Spleen (tissue), 11 donors: ENCODE results near the gene CLEC18B. TPM values are rescaled to one million over a fixed set of nuclear protein-coding genes. Genes with fewer than 3 reads are reported as not detected.
"Not testable (repeated sequence)": the region's sequence is repeated elsewhere in the genome, so short reads cannot be mapped to it uniquely, and the experiment has no call there.

Source experiments
- DNase-seq: peaks from one replicate; pipeline ENCODE4 v3.0.0-alpha.2; 2020
- H3K27ac ChIP-seq, 8 donors: fragments of 200-600 bp; sonication (generic) in 7 of 8; 1 replicate in 4 of 8; 2 replicates in 4 of 8; pipeline versions ENCODE4 v1.5.0 to v1.8.0; 2016 to 2021; ENCODE audit warnings: inconsistent platforms in 4 of 8, mild to moderate bottlenecking in 4 of 8, moderate library complexity in 1 of 8
- H3K27me3 ChIP-seq, 7 donors: fragments of 200-600 bp; sonication (generic) in 6 of 7; replicated peaks in 1 of 7; 1 replicate in 4 of 7; 2 replicates in 3 of 7; pipeline versions ENCODE4 v1.5.0 to v1.8.0; 2016 to 2021; ENCODE audit warnings: inconsistent platforms in 3 of 7, mild to moderate bottlenecking in 1 of 7
- H3K36me3 ChIP-seq, 6 donors: fragments of 200-600 bp; sonication (generic) in 5 of 6; 1 replicate in 4 of 6; 2 replicates in 2 of 6; pipeline versions ENCODE4 v1.5.0 to v1.8.0; 2016 to 2021; ENCODE audit warnings: inconsistent platforms in 2 of 6
- H3K4me1 ChIP-seq, 6 donors: fragments of 200-600 bp; sonication (generic) in 5 of 6; 1 replicate in 3 of 6; 2 replicates in 3 of 6; pipeline versions ENCODE4 v1.5.0 to v1.8.0; 2016 to 2021; ENCODE audit warnings: inconsistent platforms in 3 of 6
- H3K4me3 ChIP-seq, 8 donors: fragments of 200-600 bp; sonication (generic) in 7 of 8; 1 replicate in 4 of 8; 2 replicates in 4 of 8; pipeline versions ENCODE4 v1.5.0 to v1.8.0; 2016 to 2021; ENCODE audit warnings: inconsistent platforms in 4 of 8, mild to moderate bottlenecking in 4 of 8, moderate library complexity in 2 of 8
- H3K9me3 ChIP-seq, 8 donors: fragments of 200-600 bp; sonication (generic) in 7 of 8; 1 replicate in 4 of 8; 2 replicates in 4 of 8; pipeline versions ENCODE4 v1.5.0 to v1.8.0; 2016 to 2021; ENCODE audit warnings: inconsistent platforms in 4 of 8
- POLR2A ChIP-seq, 3 donors: fragments of 450-650 bp; IDR thresholded peaks; one replicate each; pipeline ENCODE4 v1.5.1; 2017; ENCODE audit warnings: antibody characterized with exemption in 3 of 3, mild to moderate bottlenecking in 1 of 3
- POLR2AphosphoS5 ChIP-seq, 3 donors: sonication (generic); formaldehyde crosslinking; IDR thresholded peaks; one replicate each; pipeline ENCODE4 v1.5.1; 2017; ENCODE audit warnings: antibody characterized with exemption in 3 of 3
- WGBS, 5 donors: extraction: QIAGEN DNeasy Blood & Tissue Kit in 3 of 5; methylation state at CpG; one replicate each; pipeline versions ENCODE4 v1.1.5 to v1.1.7; 2013 to 2018; 5-methylcytosine and 5-hydroxymethylcytosine counted together
- intact Hi-C: fragments of 100-400 bp; cut with DNase I; formaldehyde crosslinking; loops from one replicate; pipeline ENCODE4 v1.15.0; 2023; ENCODE audit warnings: low total_unique reads
- polyA plus RNA-seq, 3 donors: library from polyadenylated mRNA; stranded (reverse); fragments of 200-250 nt; gene quantifications; one replicate each; pipeline ENCODE4 v1.2.1, GENCODE V29; 2013
- total RNA-seq, 7 donors: library from RNA; depleted of rRNA in 3 of 7; stranded (reverse); fragments of >200 nt in 3 of 7; fragmentation: NEBNext Ultra II Directional in 4 of 7; extraction: Animal tissue kit (Norgen Biotek cat#: 25700) in 4 of 7; gene quantifications; one replicate each; pipeline versions ENCODE4 v1.1.0 to v1.2.1, GENCODE V29; 2016 to 2021
- TF ChIP-seq, protein P1 (sequence below), 11 experiments: fragments of 200-600 bp in 7 of 11; fragments of 450-650 bp in 4 of 11; sonication (generic) in 4 of 11; IDR thresholded peaks in 8 of 11; conservative IDR thresholded peaks in 3 of 11; 1 replicate in 7 of 11; 2 replicates in 4 of 11; pipeline versions ENCODE4 v1.4.0 to v1.8.0; 2016 to 2021; ENCODE audit warnings: antibody characterized with exemption in 11 of 11, inconsistent platforms in 4 of 11, mild to moderate bottlenecking in 1 of 11
- donor health status: healthy with polysubstance abuse.
- donor health status: DM: no; HTN: no; CAD: no; lungs with moderate emphysema.
- donor health status: DM: no; HTN: no; CAD: no.
- donor health status: Bipolar disorder and iron deficiency.
- donor health status: healthy.
- donor health status: DM: no; HTN: no; CAD: no.
- donor health status: DM: yes; HTN: yes; CAD: no.

Gene CLEC18B
- total and polyA plus RNA-seq, 10 donors: 0.83 to 2.1 (median 1.1) TPM; not detected in 3

DNA sequence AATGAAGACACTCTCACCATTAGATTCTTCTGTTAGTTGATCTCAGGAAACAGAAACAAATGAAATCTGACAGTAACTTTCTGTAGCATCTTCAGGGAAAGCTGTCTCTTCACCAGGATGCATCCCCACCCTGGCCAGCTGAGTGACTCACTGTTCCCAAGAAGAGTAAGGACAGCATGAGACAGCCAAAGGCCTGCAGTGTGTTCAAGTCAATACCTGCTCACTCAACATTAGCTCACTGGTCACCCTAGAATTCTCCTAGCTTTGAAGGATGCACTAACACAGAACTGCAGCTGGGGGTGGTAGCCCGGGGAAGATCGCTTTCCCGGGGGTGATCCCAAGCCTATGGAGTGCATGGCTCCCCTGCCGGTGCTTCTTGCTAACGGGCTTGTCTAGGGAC is 28.2 kb upstream of the CLEC18B start:
- H3K27ac ChIP-seq: peak overlapping the region; percentile 19 to 79 (median 59)
- peaks cover 6 to 34% (median 24%) of the 10 kb centered on the region in 6 donors for H3K4me1 ChIP-seq
- WGBS, 5 donors: 95 to 97% (median 96%) methylated on average over 5 of the region's 5 CpGs
- H3K4me3 ChIP-seq: no peak overlapping the region
- H3K27me3 ChIP-seq: no peaks in the 10 kb centered on the region
- peaks cover 0 to 79% (median 36%) of the 10 kb centered on the region in 6 donors for H3K36me3 ChIP-seq
- intact Hi-C loops: no loop called here
- no peaks in the 10 kb centered on the region for H3K9me3 ChIP-seq
- no peak for TF ChIP-seq POLR2A (IDR thresholded peaks at IDR 0.05)
- TF ChIP-seq POLR2AphosphoS5 (IDR thresholded peaks at IDR 0.05): peak in 1 of 3 donors; percentile 11
- no peak for DNase-seq

DNA sequence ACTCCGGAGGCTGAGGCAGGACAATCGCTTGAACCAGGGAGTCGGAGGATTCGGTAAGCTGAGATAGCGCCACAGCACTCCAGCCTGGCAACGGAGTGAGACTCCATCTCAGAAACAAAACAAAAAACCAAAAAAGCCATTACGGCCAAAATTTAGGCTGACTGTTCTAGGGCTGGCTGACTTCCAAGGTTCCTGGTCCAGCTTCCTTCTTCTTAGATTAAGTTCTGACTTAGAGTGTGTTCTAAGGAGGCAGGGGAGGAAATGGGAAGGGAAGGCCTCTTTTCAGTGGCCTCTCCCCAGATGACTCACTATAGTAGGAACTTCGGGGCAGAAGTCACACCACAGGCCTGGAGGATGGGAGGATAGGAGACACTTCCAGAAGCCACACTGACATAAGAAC is 27.7 kb upstream of the CLEC18B start:
- TF ChIP-seq POLR2AphosphoS5 (IDR thresholded peaks at IDR 0.05): peak in 2 of 3 donors; percentile 4 to 56
- TF ChIP-seq POLR2A (IDR thresholded peaks at IDR 0.05): no peak
- TF ChIP-seq, protein P1, sequence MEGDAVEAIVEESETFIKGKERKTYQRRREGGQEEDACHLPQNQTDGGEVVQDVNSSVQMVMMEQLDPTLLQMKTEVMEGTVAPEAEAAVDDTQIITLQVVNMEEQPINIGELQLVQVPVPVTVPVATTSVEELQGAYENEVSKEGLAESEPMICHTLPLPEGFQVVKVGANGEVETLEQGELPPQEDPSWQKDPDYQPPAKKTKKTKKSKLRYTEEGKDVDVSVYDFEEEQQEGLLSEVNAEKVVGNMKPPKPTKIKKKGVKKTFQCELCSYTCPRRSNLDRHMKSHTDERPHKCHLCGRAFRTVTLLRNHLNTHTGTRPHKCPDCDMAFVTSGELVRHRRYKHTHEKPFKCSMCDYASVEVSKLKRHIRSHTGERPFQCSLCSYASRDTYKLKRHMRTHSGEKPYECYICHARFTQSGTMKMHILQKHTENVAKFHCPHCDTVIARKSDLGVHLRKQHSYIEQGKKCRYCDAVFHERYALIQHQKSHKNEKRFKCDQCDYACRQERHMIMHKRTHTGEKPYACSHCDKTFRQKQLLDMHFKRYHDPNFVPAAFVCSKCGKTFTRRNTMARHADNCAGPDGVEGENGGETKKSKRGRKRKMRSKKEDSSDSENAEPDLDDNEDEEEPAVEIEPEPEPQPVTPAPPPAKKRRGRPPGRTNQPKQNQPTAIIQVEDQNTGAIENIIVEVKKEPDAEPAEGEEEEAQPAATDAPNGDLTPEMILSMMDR (IDR thresholded peaks at IDR 0.05 in 8 of 11, conservative IDR thresholded peaks at IDR 0.05 in 3 of 11): no peak
- H3K9me3 ChIP-seq: no peaks in the 10 kb centered on the region
- H3K27ac ChIP-seq: peak overlapping the region in 7 of 8 donors; percentile 55 to 79 (median 62)
- H3K36me3 ChIP-seq: peaks cover 0 to 75% (median 35%) of the 10 kb centered on the region in 6 donors
- no peak for DNase-seq
- peaks cover 6 to 34% (median 24%) of the 10 kb centered on the region in 6 donors for H3K4me1 ChIP-seq
- H3K27me3 ChIP-seq: no peaks in the 10 kb centered on the region
- no peak overlapping the region for H3K4me3 ChIP-seq
- intact Hi-C loops: no loop called here
- 63 to 77% (median 72%) methylated on average over 8 of the region's 8 CpGs for WGBS, 5 donors

DNA sequence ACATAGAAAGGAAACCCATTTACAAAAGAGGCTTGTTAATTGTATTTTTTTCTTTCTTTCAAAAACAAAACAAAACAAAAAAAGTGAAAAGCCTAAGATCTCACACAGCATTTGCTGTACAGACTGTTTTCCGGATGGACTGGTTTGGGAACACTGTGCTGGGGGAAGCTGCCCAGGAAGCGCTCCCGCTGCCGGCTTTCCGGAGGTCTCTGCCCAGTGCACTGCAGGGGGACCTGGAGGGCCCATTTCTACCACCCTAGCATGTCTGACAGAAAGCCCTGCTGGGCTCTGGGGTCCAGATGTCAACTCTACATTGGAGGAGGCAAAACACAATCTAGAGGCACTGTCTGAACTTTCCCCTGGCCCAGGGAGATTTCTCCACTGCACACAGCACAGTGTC is 26.3 kb upstream of the CLEC18B start:
- peaks cover 0 to 61% (median 23%) of the 10 kb centered on the region in 6 donors for H3K36me3 ChIP-seq
- WGBS, 5 donors: 67 to 96% (median 88%) methylated on average over 5 of the region's 5 CpGs
- H3K9me3 ChIP-seq: no peaks in the 10 kb centered on the region
- intact Hi-C loops: no loop called here
- no peak for DNase-seq
- no peaks in the 10 kb centered on the region for H3K27me3 ChIP-seq
- no peak overlapping the region for H3K4me3 ChIP-seq
- peaks cover 6 to 32% (median 22%) of the 10 kb centered on the region in 6 donors for H3K4me1 ChIP-seq
- H3K27ac ChIP-seq: peak overlapping the region in 5 of 8 donors; percentile 59 to 79 (median 62)
- no peak for TF ChIP-seq POLR2A (IDR thresholded peaks at IDR 0.05)
- no peak for TF ChIP-seq POLR2AphosphoS5 (IDR thresholded peaks at IDR 0.05)
- TF ChIP-seq, protein P1 (IDR thresholded peaks at IDR 0.05 in 8 of 11, conservative IDR thresholded peaks at IDR 0.05 in 3 of 11): no peak

DNA sequence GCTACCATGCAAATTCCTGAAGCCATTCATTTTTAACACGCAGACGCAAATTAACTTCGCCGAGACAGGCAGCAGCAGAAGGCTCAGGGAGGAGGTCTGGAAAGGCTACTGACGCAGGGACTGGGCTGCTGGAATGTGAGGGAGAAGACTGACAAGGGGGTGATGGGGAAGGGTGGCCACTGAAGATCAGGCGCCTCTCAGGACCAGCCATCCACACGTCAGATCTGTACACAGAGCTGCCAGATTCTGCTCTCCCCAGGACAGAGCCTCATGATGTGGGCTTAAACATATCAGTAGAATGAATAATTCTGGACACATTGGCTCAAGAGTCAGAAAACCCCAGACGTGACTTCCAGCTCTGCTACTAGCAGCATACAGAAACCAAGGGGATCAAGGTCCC is 25.6 kb upstream of the CLEC18B start:
- Histone ChIP-seq H3K4me3 (no peak overlapping the region), H3K27ac (peak overlapping the region in 4 of 8 donors; percentile 14 to 79 (median 66)), H3K36me3 (peaks cover 0 to 60% (median 16%) of the 10 kb centered on the region in 6 donors), H3K9me3 (no peaks in the 10 kb centered on the region), H3K27me3 (no peaks in the 10 kb centered on the region), H3K4me1 (peaks cover 6 to 30% (median 22%) of the 10 kb centered on the region in 6 donors)
- intact Hi-C loops: no loop called here
- no peak for DNase-seq
- 93 to 98% (median 94%) methylated on average over 8 of the region's 8 CpGs for WGBS, 5 donors
- TF ChIP-seq, protein P1 (IDR thresholded peaks at IDR 0.05 in 8 of 11, conservative IDR thresholded peaks at IDR 0.05 in 3 of 11): no peak
- no peak for TF ChIP-seq POLR2A (IDR thresholded peaks at IDR 0.05)
- no peak for TF ChIP-seq POLR2AphosphoS5 (IDR thresholded peaks at IDR 0.05)

DNA sequence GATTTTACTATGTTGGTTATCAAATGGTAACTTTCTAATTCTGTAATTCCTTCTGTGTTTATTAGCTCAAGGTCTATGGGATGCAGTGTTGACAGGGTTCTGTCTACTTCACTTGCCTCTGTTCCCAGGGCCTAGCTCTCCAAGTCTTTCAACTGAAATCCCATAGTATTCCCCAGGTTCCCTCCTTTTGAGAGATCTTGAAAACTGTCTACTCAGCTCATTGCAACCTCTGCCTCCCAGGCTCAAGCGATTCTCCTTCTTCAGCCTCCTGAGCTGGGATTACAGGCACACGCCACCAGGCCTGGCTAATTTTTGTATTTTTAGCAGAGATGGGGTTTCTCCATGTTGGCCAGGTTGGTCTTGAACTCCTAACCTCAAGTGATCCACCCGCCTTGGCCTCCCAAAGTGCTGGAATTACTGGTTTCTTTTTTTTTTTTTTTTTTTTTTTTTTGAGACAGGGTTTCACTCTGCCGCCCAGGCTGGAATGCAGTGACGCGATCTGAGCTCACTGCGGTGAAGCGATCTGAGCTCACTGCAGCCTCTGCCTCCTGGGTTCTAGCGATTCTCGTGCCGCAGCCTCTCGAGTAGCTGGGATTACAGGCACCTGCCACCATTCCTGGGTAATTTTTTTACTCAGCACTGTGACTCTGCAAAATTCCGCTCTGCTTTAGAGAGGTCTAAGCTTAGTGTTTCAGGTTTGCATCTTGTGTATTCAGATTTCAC is 22.5 kb upstream of the CLEC18B start:
- DNase-seq, H3K4me3 ChIP-seq, intact Hi-C loops, H3K27ac ChIP-seq, H3K9me3 ChIP-seq, H3K27me3 ChIP-seq: not testable (repeated sequence)
- WGBS, 5 donors: 96 to 100% (median 99%) methylated on average over 12 to 13 of the region's 13 CpGs
- peaks cover 0 to 35% (median 0%) of the 10 kb centered on the region in 6 donors for H3K36me3 ChIP-seq
- peaks cover 0 to 25% (median 14%) of the 10 kb centered on the region in 6 donors for H3K4me1 ChIP-seq
